ENCODE measurements around the gene SLC35A2.
A peak's percentile ranks its signal among the peaks of the same experiment; 100 is the strongest.

The SLC35A2 gene

GRCh38 chrX:48927123-48927522 lies 15.7 kb upstream of the SLC35A2 start:
- DNase-seq (ENCODE audit: low read depth, low spot score) = no peak

GRCh38 chrX:48924270-48924669 lies 12.8 kb upstream of the SLC35A2 start:
- TF ChIP-seq ZNF274 (IDR thresholded peaks at IDR 0.05; ENCODE audit: low read depth, low read length) (no peak), SUZ12 (IDR thresholded peaks at IDR 0.05; ENCODE audit: extremely low read depth, insufficient read depth, insufficient read length) (no peak), YY1 (IDR thresholded peaks at IDR 0.05; ENCODE audit: insufficient read depth, insufficient read length) (no peak)
- H3K4me1 ChIP-seq (ENCODE audit: insufficient read depth, insufficient read length) = peaks cover 5% of the 10 kb centered on the region
- H3K27me3 ChIP-seq (ENCODE audit: insufficient read depth, insufficient read length) = no peaks in the 10 kb centered on the region
- H3K9ac ChIP-seq (ENCODE audit: insufficient read length, low read depth) = no peak overlapping the region
- H3K9me3 ChIP-seq (ENCODE audit: insufficient read depth, low read length) = no peaks in the 10 kb centered on the region
- peaks cover 46% of the 10 kb centered on the region for H3K36me3 ChIP-seq (ENCODE audit: insufficient read depth, insufficient read length, low read length)
- no peak overlapping the region for H3K4me3 ChIP-seq (ENCODE audit: insufficient read length, low read depth)
- DNase-seq (ENCODE audit: low read depth, low spot score) = no peak

More at GRCh38 chrX:48927123-48927522, 15.7 kb upstream of the SLC35A2 start:
- Histone ChIP-seq H3K36me3 (ENCODE audit: insufficient read depth, insufficient read length, low read length) (peaks cover 53% of the 10 kb centered on the region), H3K4me1 (ENCODE audit: insufficient read depth, insufficient read length) (no peaks in the 10 kb centered on the region), H3K4me3 (ENCODE audit: insufficient read length, low read depth) (peak overlapping the region; percentile 4), H3K9me3 (ENCODE audit: insufficient read depth, low read length) (no peaks in the 10 kb centered on the region), H3K27me3 (ENCODE audit: insufficient read depth, insufficient read length) (no peaks in the 10 kb centered on the region), H3K9ac (ENCODE audit: insufficient read length, low read depth) (peak overlapping the region; percentile 24)
- TF ChIP-seq YY1 (IDR thresholded peaks at IDR 0.05; ENCODE audit: insufficient read depth, insufficient read length) (no peak), SUZ12 (IDR thresholded peaks at IDR 0.05; ENCODE audit: extremely low read depth, insufficient read depth, insufficient read length) (no peak), ZNF274 (IDR thresholded peaks at IDR 0.05; ENCODE audit: low read depth, low read length) (no peak)

- H3K4me1 ChIP-seq (ENCODE audit: insufficient read depth, insufficient read length) = peaks cover 5% of the 10 kb centered on the region
- no peak for TF ChIP-seq SUZ12 (IDR thresholded peaks at IDR 0.05; ENCODE audit: extremely low read depth, insufficient read depth, insufficient read length)
- no peak for TF ChIP-seq YY1 (IDR thresholded peaks at IDR 0.05; ENCODE audit: insufficient read depth, insufficient read length)
- TF ChIP-seq ZNF274 (IDR thresholded peaks at IDR 0.05; ENCODE audit: low read depth, low read length) = no peak
- no peak overlapping the region for H3K4me3 ChIP-seq (ENCODE audit: insufficient read length, low read depth)
- no peak overlapping the region for H3K9ac ChIP-seq (ENCODE audit: insufficient read length, low read depth)
- no peak for DNase-seq (ENCODE audit: low read depth, low spot score)
- no peaks in the 10 kb centered on the region for H3K27me3 ChIP-seq (ENCODE audit: insufficient read depth, insufficient read length)
- no peaks in the 10 kb centered on the region for H3K9me3 ChIP-seq (ENCODE audit: insufficient read depth, low read length)
- H3K36me3 ChIP-seq (ENCODE audit: insufficient read depth, insufficient read length, low read length) = peaks cover 46% of the 10 kb centered on the region
Measured at GRCh38 chrX:48923771-48924170, 12.3 kb upstream of the SLC35A2 start.

- no peak overlapping the region for H3K4me3 ChIP-seq (ENCODE audit: insufficient read length, low read depth)
Measured at GRCh38 chrX:48920718-48921104, 9.3 kb upstream of the SLC35A2 start.

GRCh38 chrX:48919947-48920717 lies 8.7 kb upstream of the SLC35A2 start:
- DNase-seq (ENCODE audit: low read depth, low spot score) = no peak
- TF ChIP-seq ZNF274 (IDR thresholded peaks at IDR 0.05; ENCODE audit: low read depth, low read length) = no peak
- no peak for TF ChIP-seq SUZ12 (IDR thresholded peaks at IDR 0.05; ENCODE audit: extremely low read depth, insufficient read depth, insufficient read length)
- TF ChIP-seq YY1 (IDR thresholded peaks at IDR 0.05; ENCODE audit: insufficient read depth, insufficient read length) = no peak
- Histone ChIP-seq H3K9me3 (ENCODE audit: insufficient read depth, low read length) (no peaks in the 10 kb centered on the region), H3K4me3 (ENCODE audit: insufficient read length, low read depth) (peak overlapping the region; percentile 96), H3K36me3 (ENCODE audit: insufficient read depth, insufficient read length, low read length) (peaks cover 43% of the 10 kb centered on the region), H3K9ac (ENCODE audit: insufficient read length, low read depth) (peak overlapping the region; percentile 86), H3K27me3 (ENCODE audit: insufficient read depth, insufficient read length) (no peaks in the 10 kb centered on the region), H3K4me1 (ENCODE audit: insufficient read depth, insufficient read length) (peaks cover 5% of the 10 kb centered on the region)

More at GRCh38 chrX:48920718-48921104, 9.3 kb upstream of the SLC35A2 start:
- Histone ChIP-seq H3K27me3 (ENCODE audit: insufficient read depth, insufficient read length) (no peaks in the 10 kb centered on the region), H3K9ac (ENCODE audit: insufficient read length, low read depth) (no peak overlapping the region), H3K36me3 (ENCODE audit: insufficient read depth, insufficient read length, low read length) (peaks cover 43% of the 10 kb centered on the region), H3K9me3 (ENCODE audit: insufficient read depth, low read length) (no peaks in the 10 kb centered on the region), H3K4me1 (ENCODE audit: insufficient read depth, insufficient read length) (peaks cover 5% of the 10 kb centered on the region)
- TF ChIP-seq YY1 (IDR thresholded peaks at IDR 0.05; ENCODE audit: insufficient read depth, insufficient read length) (no peak), SUZ12 (IDR thresholded peaks at IDR 0.05; ENCODE audit: extremely low read depth, insufficient read depth, insufficient read length) (no peak), ZNF274 (IDR thresholded peaks at IDR 0.05; ENCODE audit: low read depth, low read length) (no peak)
- DNase-seq (ENCODE audit: low read depth, low spot score) = no peak

- Histone ChIP-seq H3K27me3 (ENCODE audit: insufficient read depth, insufficient read length) (no peaks in the 10 kb centered on the region), H3K9me3 (ENCODE audit: insufficient read depth, low read length) (no peaks in the 10 kb centered on the region), H3K36me3 (ENCODE audit: insufficient read depth, insufficient read length, low read length) (peaks cover 46% of the 10 kb centered on the region), H3K4me3 (ENCODE audit: insufficient read length, low read depth) (peak overlapping the region; percentile 96), H3K9ac (ENCODE audit: insufficient read length, low read depth) (peak overlapping the region; percentile 86), H3K4me1 (ENCODE audit: insufficient read depth, insufficient read length) (peaks cover 5% of the 10 kb centered on the region)
- no peak for TF ChIP-seq ZNF274 (IDR thresholded peaks at IDR 0.05; ENCODE audit: low read depth, low read length)
- DNase-seq (ENCODE audit: low read depth, low spot score) = no peak
Measured at GRCh38 chrX:48919360-48919841, 8.0 kb upstream of the SLC35A2 start.

- H3K4me3 ChIP-seq (ENCODE audit: insufficient read length, low read depth) = peak within 1 kb of the TSS; percentile 96
- no peaks in the 10 kb centered on the region for H3K9me3 ChIP-seq (ENCODE audit: insufficient read depth, low read length)
- H3K36me3 ChIP-seq (ENCODE audit: insufficient read depth, insufficient read length, low read length) = peaks cover 46% of the 10 kb centered on the region
- H3K27me3 ChIP-seq (ENCODE audit: insufficient read depth, insufficient read length) = no peaks in the 10 kb centered on the region
- TF ChIP-seq YY1 (IDR thresholded peaks at IDR 0.05; ENCODE audit: insufficient read depth, insufficient read length) = no peak
- TF ChIP-seq ZNF274 (IDR thresholded peaks at IDR 0.05; ENCODE audit: low read depth, low read length) = no peak
- TF ChIP-seq SUZ12 (IDR thresholded peaks at IDR 0.05; ENCODE audit: extremely low read depth, insufficient read depth, insufficient read length) = no peak
- peaks cover 5% of the 10 kb centered on the region for H3K4me1 ChIP-seq (ENCODE audit: insufficient read depth, insufficient read length)
- peak within 1 kb of the TSS; percentile 96 for H3K9ac ChIP-seq (ENCODE audit: insufficient read length, low read depth)
- DNase-seq (ENCODE audit: low read depth, low spot score) = peak; percentile 94
Measured at GRCh38 chrX:48918643-48919340, 7.3 kb upstream of the SLC35A2 start, which contains the start of gene PIM2. Gene PIM2, minus strand, starts transcription at chrX:48919024. Its CDS starts 190 bp downstream, at chrX:48918834.

Measured in NT2/D1 (cell line).